Measurements from ENCODE around the gene LRCH1. TPM values are rescaled to one million over a fixed set of nuclear protein-coding genes. Genes with fewer than 3 reads are reported as not detected.

LRCH1 gene
- total RNA-seq, 4 donors from 2014 or later, result 5.2 to 30.7 (median 17.1) TPM

DNA sequence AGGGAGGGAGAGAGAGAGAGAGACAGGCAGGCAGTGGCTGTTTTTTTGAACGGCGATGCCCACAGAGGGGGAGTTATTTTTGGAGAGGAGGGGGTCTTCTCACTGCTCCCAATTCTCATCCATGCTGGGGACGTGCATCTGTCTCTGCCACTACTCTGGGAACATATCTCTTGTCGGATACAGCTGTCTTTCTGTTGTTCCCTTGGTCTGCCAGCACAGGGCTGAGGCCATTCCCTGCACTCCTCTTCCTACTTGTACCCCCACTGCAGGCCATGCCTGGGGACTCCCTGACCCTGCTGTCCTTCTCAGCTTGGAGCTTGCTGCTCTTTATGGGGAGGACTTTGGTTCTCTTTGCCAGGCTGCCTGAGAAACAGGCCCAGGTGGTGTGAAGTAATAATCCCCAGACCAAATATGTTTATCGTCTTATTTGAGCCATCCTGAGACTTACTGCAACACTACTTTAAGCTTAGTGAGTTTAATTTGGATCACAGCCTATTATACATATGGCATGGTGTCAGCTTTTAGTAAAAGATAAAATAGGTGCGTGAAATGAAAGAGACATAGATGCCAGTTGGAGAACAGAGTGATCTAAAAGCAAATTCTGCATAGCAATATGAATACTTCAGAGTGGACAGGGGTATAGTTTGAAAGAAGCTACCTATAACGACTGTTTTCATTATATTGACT, 19.1 kb downstream of the LRCH1 start:
- Histone ChIP-seq H3K36me3 (no peaks in the 10 kb centered on the region), H3K27ac (no peak overlapping the region), H3K27me3 (no peaks in the 10 kb centered on the region), H3K4me3 (no peak overlapping the region), H3K9me3 (no peaks in the 10 kb centered on the region), H3K4me1 (peaks cover 0 to 39% (median 24%) of the 10 kb centered on the region in 4 donors)
- TF ChIP-seq, protein P1, sequence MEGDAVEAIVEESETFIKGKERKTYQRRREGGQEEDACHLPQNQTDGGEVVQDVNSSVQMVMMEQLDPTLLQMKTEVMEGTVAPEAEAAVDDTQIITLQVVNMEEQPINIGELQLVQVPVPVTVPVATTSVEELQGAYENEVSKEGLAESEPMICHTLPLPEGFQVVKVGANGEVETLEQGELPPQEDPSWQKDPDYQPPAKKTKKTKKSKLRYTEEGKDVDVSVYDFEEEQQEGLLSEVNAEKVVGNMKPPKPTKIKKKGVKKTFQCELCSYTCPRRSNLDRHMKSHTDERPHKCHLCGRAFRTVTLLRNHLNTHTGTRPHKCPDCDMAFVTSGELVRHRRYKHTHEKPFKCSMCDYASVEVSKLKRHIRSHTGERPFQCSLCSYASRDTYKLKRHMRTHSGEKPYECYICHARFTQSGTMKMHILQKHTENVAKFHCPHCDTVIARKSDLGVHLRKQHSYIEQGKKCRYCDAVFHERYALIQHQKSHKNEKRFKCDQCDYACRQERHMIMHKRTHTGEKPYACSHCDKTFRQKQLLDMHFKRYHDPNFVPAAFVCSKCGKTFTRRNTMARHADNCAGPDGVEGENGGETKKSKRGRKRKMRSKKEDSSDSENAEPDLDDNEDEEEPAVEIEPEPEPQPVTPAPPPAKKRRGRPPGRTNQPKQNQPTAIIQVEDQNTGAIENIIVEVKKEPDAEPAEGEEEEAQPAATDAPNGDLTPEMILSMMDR (IDR thresholded peaks at IDR 0.05), result no peak
- no peak for TF ChIP-seq POLR2AphosphoS5 (IDR thresholded peaks at IDR 0.05)
- TF ChIP-seq POLR2A (IDR thresholded peaks at IDR 0.05), result no peak
- no peak for TF ChIP-seq EP300 (IDR thresholded peaks at IDR 0.05; ENCODE audit: low read depth)
- in situ Hi-C loops (cut with MboI; ENCODE audit: low pct_ligation_motif_present in 1 of 4, low pct_unique_long_range_greater_than_20kb in 1 of 4, low sequenced_read_pairs in 3 of 4) (no loop called here), intact Hi-C loops (cut with DNase I; ENCODE audit: low total_unique reads) (no loop called here)
- no peak for DNase-seq
- WGBS, 2 donors (ENCODE audit: low coverage in 1 of 2), result 55 to 60% methylated on average over 4 to 7 of the region's 7 CpGs

GRCh38 chr13:46572752-46573431, 19.9 kb downstream of the LRCH1 start:
- no peak for TF ChIP-seq POLR2AphosphoS5 (IDR thresholded peaks at IDR 0.05)
- TF ChIP-seq, protein P1 (IDR thresholded peaks at IDR 0.05), result no peak
- no peak for TF ChIP-seq POLR2A (IDR thresholded peaks at IDR 0.05)
- TF ChIP-seq EP300 (IDR thresholded peaks at IDR 0.05; ENCODE audit: low read depth), result no peak
- H3K27ac ChIP-seq, result no peak overlapping the region
- intact Hi-C loops (cut with DNase I; ENCODE audit: low total_unique reads) (no loop called here), in situ Hi-C loops (cut with MboI; ENCODE audit: low pct_ligation_motif_present in 1 of 4, low pct_unique_long_range_greater_than_20kb in 1 of 4, low sequenced_read_pairs in 3 of 4) (no loop called here)
- no peaks in the 10 kb centered on the region for H3K27me3 ChIP-seq
- no peak for DNase-seq
- peaks cover 7 to 47% (median 28%) of the 10 kb centered on the region in 4 donors for H3K4me1 ChIP-seq
- WGBS, 2 donors (ENCODE audit: low coverage in 1 of 2), result 84 to 90% methylated on average over 6 of the region's 6 CpGs
- no peak overlapping the region for H3K4me3 ChIP-seq
- H3K36me3 ChIP-seq, result no peaks in the 10 kb centered on the region
- no peaks in the 10 kb centered on the region for H3K9me3 ChIP-seq

DNA sequence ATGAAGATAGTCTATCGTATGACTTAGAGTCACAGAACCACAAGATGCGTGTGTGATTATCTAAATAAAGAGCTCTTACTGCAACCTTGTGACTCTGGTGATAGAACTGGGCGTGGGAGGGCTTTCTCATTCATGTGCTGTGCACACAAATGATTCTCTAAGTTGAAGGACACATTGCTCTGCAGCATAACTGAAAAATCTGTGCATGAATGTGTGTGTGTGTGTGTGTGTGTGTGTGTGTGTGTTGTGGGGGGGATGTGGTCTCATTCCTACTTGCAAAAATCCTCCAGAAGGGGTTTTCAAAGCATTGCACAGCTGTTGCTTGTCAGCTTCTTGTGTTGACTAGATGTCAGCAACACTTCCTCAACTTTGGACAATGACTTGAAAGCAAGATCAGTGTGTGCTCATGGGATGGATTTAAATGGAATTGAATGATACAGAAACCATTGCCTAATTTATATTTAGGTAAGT, 22.4 kb downstream of the LRCH1 start:
- Histone ChIP-seq H3K27me3 (no peaks in the 10 kb centered on the region), H3K27ac (peak overlapping the region in 3 of 4 donors; percentile 29 to 41 (median 34)), H3K4me1 (peaks cover 10 to 70% (median 35%) of the 10 kb centered on the region in 4 donors), H3K9me3 (no peaks in the 10 kb centered on the region), H3K36me3 (no peaks in the 10 kb centered on the region), H3K4me3 (no peak overlapping the region)
- TF ChIP-seq, protein P1 (IDR thresholded peaks at IDR 0.05), result no peak
- TF ChIP-seq POLR2A (IDR thresholded peaks at IDR 0.05) (no peak), POLR2AphosphoS5 (IDR thresholded peaks at IDR 0.05) (no peak), EP300 (IDR thresholded peaks at IDR 0.05; ENCODE audit: low read depth) (no peak)
- no peak for DNase-seq
- in situ Hi-C loops (cut with MboI; ENCODE audit: low pct_ligation_motif_present in 1 of 4, low pct_unique_long_range_greater_than_20kb in 1 of 4, low sequenced_read_pairs in 3 of 4), result no loop called here
- intact Hi-C loops (cut with DNase I; ENCODE audit: low total_unique reads), result no loop called here
- WGBS, 2 donors (ENCODE audit: low coverage in 1 of 2), result 53% methylated on average over 3 of the region's 3 CpGs; no CpG with 5 or more reads in 1 of the 2 donors

DNA sequence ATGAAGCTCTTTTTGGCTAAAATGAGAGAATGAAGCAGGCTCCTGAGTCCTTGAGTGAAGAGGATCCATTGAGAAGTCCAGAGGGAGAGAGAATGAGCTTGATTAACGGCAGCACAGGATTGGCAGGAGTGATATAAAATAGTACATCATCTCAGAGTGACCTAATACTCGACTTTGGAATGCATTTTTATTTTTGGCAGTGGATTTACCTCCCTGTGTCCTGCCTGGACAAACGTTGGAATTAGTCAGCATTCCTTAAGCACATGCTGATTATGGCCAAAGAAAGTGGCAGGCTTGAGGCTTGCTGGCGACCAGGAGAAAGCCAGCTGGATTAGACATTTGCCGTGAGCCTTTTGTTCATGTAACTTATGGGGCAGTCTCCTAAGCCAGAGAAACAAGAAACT, 22.9 kb downstream of the LRCH1 start:
- intact Hi-C loops (cut with DNase I; ENCODE audit: low total_unique reads) (no loop called here), in situ Hi-C loops (cut with MboI; ENCODE audit: low pct_ligation_motif_present in 1 of 4, low pct_unique_long_range_greater_than_20kb in 1 of 4, low sequenced_read_pairs in 3 of 4) (no loop called here)
- Histone ChIP-seq H3K27ac (peak overlapping the region; percentile 25 to 41 (median 32)), H3K4me1 (peaks cover 10 to 73% (median 34%) of the 10 kb centered on the region in 4 donors), H3K4me3 (no peak overlapping the region), H3K9me3 (no peaks in the 10 kb centered on the region), H3K27me3 (no peaks in the 10 kb centered on the region), H3K36me3 (no peaks in the 10 kb centered on the region)
- 51 to 79% methylated on average over 3 to 5 of the region's 5 CpGs for WGBS, 2 donors (ENCODE audit: low coverage in 1 of 2)
- TF ChIP-seq POLR2A (IDR thresholded peaks at IDR 0.05), result no peak
- no peak for DNase-seq

Data from transverse colon (tissue), 4 donors.